A673 (cell line): Measurements from ENCODE around the gene SNAP91.

Source experiments
- EZH2 ChIP-seq: fragments of 200-600 bp; sonication (generic); IDR thresholded peaks from 2 replicates; pipeline ENCODE4 v1.6.1; 2017; ENCODE audit warnings: borderline replicate concordance, low read depth, mild to moderate bottlenecking, mixed read lengths, antibody characterized with exemption, low read length; ENCODE audit not compliant: poor library complexity, severe bottlenecking
- TF ChIP-seq, protein P1 (sequence below): fragments of 300-800, 200-600 bp; sonication (generic); conservative IDR thresholded peaks from 2 replicates; pipeline ENCODE4 v1.5.1; 2017; ENCODE audit warnings: low read depth, mild to moderate bottlenecking, antibody characterized with exemption, low read length, moderate library complexity, mixed read lengths

DNA sequence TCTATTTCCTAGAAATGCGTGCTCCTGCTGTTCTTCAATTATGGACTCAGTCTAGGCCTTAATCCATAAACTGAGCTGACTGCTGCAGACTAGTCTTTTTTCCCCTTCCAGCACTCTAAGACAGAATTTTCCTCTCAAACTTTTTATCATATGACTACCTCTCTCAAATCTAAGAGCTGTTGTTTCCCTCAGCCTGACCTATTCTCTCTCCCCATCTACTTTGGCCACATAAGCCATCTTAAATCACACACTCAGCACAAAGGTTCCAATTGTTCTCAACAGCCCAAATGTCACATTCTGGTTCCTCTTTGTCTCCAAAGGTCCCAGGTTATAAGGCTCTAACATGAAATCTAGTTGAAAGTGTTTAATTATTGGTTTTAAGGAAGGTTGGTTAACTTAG, 111.4 kb downstream of the SNAP91 start:
- TF ChIP-seq, protein P1, sequence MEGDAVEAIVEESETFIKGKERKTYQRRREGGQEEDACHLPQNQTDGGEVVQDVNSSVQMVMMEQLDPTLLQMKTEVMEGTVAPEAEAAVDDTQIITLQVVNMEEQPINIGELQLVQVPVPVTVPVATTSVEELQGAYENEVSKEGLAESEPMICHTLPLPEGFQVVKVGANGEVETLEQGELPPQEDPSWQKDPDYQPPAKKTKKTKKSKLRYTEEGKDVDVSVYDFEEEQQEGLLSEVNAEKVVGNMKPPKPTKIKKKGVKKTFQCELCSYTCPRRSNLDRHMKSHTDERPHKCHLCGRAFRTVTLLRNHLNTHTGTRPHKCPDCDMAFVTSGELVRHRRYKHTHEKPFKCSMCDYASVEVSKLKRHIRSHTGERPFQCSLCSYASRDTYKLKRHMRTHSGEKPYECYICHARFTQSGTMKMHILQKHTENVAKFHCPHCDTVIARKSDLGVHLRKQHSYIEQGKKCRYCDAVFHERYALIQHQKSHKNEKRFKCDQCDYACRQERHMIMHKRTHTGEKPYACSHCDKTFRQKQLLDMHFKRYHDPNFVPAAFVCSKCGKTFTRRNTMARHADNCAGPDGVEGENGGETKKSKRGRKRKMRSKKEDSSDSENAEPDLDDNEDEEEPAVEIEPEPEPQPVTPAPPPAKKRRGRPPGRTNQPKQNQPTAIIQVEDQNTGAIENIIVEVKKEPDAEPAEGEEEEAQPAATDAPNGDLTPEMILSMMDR = no peak
- TF ChIP-seq EZH2 = no peak
